ENCODE data around the gene MEIOSIN.

DNA sequence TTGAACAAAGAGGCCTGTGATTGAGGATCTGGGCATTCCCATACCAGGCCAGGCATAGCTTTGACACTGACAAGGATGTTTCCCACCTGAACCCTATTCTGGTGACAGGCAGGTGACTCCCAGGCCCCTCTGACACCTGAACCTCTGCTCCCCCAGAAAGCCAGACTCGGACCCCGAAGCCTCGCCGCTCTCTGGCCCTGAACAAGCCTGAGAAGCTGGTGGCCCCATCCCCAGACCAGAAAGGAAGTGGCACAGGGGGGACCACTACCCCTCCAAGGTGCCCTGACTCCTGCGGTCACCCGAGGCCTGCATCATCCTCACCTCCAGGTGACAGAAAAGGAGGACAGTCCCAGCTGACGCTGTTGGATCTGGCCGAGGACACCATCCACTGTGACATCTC is 21.1 kb downstream of the MEIOSIN start:
- TF ChIP-seq, protein P1, sequence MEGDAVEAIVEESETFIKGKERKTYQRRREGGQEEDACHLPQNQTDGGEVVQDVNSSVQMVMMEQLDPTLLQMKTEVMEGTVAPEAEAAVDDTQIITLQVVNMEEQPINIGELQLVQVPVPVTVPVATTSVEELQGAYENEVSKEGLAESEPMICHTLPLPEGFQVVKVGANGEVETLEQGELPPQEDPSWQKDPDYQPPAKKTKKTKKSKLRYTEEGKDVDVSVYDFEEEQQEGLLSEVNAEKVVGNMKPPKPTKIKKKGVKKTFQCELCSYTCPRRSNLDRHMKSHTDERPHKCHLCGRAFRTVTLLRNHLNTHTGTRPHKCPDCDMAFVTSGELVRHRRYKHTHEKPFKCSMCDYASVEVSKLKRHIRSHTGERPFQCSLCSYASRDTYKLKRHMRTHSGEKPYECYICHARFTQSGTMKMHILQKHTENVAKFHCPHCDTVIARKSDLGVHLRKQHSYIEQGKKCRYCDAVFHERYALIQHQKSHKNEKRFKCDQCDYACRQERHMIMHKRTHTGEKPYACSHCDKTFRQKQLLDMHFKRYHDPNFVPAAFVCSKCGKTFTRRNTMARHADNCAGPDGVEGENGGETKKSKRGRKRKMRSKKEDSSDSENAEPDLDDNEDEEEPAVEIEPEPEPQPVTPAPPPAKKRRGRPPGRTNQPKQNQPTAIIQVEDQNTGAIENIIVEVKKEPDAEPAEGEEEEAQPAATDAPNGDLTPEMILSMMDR (optimal IDR thresholded peaks at IDR 0.05 in 1 of 3, IDR thresholded peaks at IDR 0.05 in 1 of 3, conservative IDR thresholded peaks at IDR 0.05 in 1 of 3; ENCODE audit: extremely low read depth in 1 of 3, insufficient read depth in 2 of 3, low read length in 3 of 3) = no peak
- no peak for TF ChIP-seq EZH2 (IDR thresholded peaks at IDR 0.05; ENCODE audit: low read length)

All from keratinocyte (primary cell).